ENCODE measurements around the gene IFFO2.

The IFFO2 gene

GRCh38 chr1:18956193-18957135 is at the start of gene IFFO2:
IFFO2 (minus strand) TSS chr1:18956676; CDS start chr1:18956332, 344 bp downstream.
- Mint-ChIP-seq H3K27me3 (no peaks in the 10 kb centered on the region), H3K4me3 (peak within 1 kb of the TSS; percentile 87), H3K9me3 (no peaks in the 10 kb centered on the region), H3K4me1 (peaks cover 51% of the 10 kb centered on the region), H3K27ac (ENCODE audit: low read depth) (peak within 1 kb of the TSS; percentile 100), H3K36me3 (ENCODE audit: insufficient read depth) (peaks cover 42% of the 10 kb centered on the region)
- DNase-seq (ENCODE audit: low spot score in 2 of 2) (peak; percentile 97 to 99), ATAC-seq (replicated peaks; ENCODE audit: extremely low read depth, poor library complexity, severe bottlenecking) (peak; percentile 50)

- H3K4me3 Mint-ChIP-seq: no peak overlapping the region
- DNase-seq (ENCODE audit: low spot score in 2 of 2) (no peak), ATAC-seq (replicated peaks; ENCODE audit: extremely low read depth, poor library complexity, severe bottlenecking) (no peak)
- H3K36me3 Mint-ChIP-seq (ENCODE audit: insufficient read depth): no peaks in the 10 kb centered on the region
- peaks cover 13% of the 10 kb centered on the region for H3K4me1 Mint-ChIP-seq
- H3K27me3 Mint-ChIP-seq: peaks cover 16% of the 10 kb centered on the region
- H3K27ac Mint-ChIP-seq (ENCODE audit: low read depth): no peak overlapping the region
- peaks cover 6% of the 10 kb centered on the region for H3K9me3 Mint-ChIP-seq
Observed at GRCh38 chr1:19006000-19006399, 49.5 kb upstream of the IFFO2 start.

GRCh38 chr1:19003371-19004290 is 47.2 kb upstream of the IFFO2 start:
- Mint-ChIP-seq H3K27ac (ENCODE audit: low read depth) (no peak overlapping the region), H3K27me3 (peaks cover 16% of the 10 kb centered on the region), H3K4me3 (no peak overlapping the region), H3K9me3 (peaks cover 18% of the 10 kb centered on the region), H3K36me3 (ENCODE audit: insufficient read depth) (no peaks in the 10 kb centered on the region), H3K4me1 (no peaks in the 10 kb centered on the region)
- ATAC-seq (replicated peaks; ENCODE audit: extremely low read depth, poor library complexity, severe bottlenecking) (no peak), DNase-seq (ENCODE audit: low spot score in 2 of 2) (no peak)

- H3K4me3 Mint-ChIP-seq: no peak overlapping the region
- DNase-seq (ENCODE audit: low spot score in 2 of 2) (no peak), ATAC-seq (replicated peaks; ENCODE audit: extremely low read depth, poor library complexity, severe bottlenecking) (no peak)
- H3K9me3 Mint-ChIP-seq: peaks cover 18% of the 10 kb centered on the region
- no peaks in the 10 kb centered on the region for H3K27me3 Mint-ChIP-seq
- H3K4me1 Mint-ChIP-seq: peaks cover 13% of the 10 kb centered on the region
- H3K27ac Mint-ChIP-seq (ENCODE audit: low read depth): peak overlapping the region; percentile 77
- no peaks in the 10 kb centered on the region for H3K36me3 Mint-ChIP-seq (ENCODE audit: insufficient read depth)
Observed at GRCh38 chr1:19000065-19000464, 43.6 kb upstream of the IFFO2 start.

GRCh38 chr1:18999359-18999758 is 42.9 kb upstream of the IFFO2 start:
- peaks cover 18% of the 10 kb centered on the region for H3K9me3 Mint-ChIP-seq
- DNase-seq (ENCODE audit: low spot score in 2 of 2) (no peak), ATAC-seq (replicated peaks; ENCODE audit: extremely low read depth, poor library complexity, severe bottlenecking) (no peak)
- no peak overlapping the region for H3K4me3 Mint-ChIP-seq
- H3K27ac Mint-ChIP-seq (ENCODE audit: low read depth): peak overlapping the region; percentile 77
- peaks cover 13% of the 10 kb centered on the region for H3K4me1 Mint-ChIP-seq
- no peaks in the 10 kb centered on the region for H3K27me3 Mint-ChIP-seq
- H3K36me3 Mint-ChIP-seq (ENCODE audit: insufficient read depth): no peaks in the 10 kb centered on the region

- Mint-ChIP-seq H3K27ac (ENCODE audit: low read depth) (no peak overlapping the region), H3K36me3 (ENCODE audit: insufficient read depth) (no peaks in the 10 kb centered on the region), H3K4me1 (peaks cover 13% of the 10 kb centered on the region), H3K4me3 (no peak overlapping the region), H3K9me3 (peaks cover 18% of the 10 kb centered on the region), H3K27me3 (no peaks in the 10 kb centered on the region)
- DNase-seq (ENCODE audit: low spot score in 2 of 2) (no peak), ATAC-seq (replicated peaks; ENCODE audit: extremely low read depth, poor library complexity, severe bottlenecking) (no peak)
Observed at GRCh38 chr1:18998016-18998724, 41.7 kb upstream of the IFFO2 start.

GRCh38 chr1:18997508-18997907 is 41.0 kb upstream of the IFFO2 start:
- H3K36me3 Mint-ChIP-seq (ENCODE audit: insufficient read depth): no peaks in the 10 kb centered on the region
- peaks cover 18% of the 10 kb centered on the region for H3K9me3 Mint-ChIP-seq
- DNase-seq (ENCODE audit: low spot score in 2 of 2): no peak
- ATAC-seq (replicated peaks; ENCODE audit: extremely low read depth, poor library complexity, severe bottlenecking): no peak
- no peaks in the 10 kb centered on the region for H3K27me3 Mint-ChIP-seq
- H3K4me3 Mint-ChIP-seq: no peak overlapping the region
- H3K27ac Mint-ChIP-seq (ENCODE audit: low read depth): no peak overlapping the region
- peaks cover 13% of the 10 kb centered on the region for H3K4me1 Mint-ChIP-seq

GRCh38 chr1:18996548-18997177 is 40.2 kb upstream of the IFFO2 start:
- Mint-ChIP-seq H3K27ac (ENCODE audit: low read depth) (peak overlapping the region; percentile 23), H3K4me3 (peak overlapping the region; percentile 21), H3K9me3 (peaks cover 12% of the 10 kb centered on the region), H3K27me3 (no peaks in the 10 kb centered on the region), H3K4me1 (peaks cover 13% of the 10 kb centered on the region), H3K36me3 (ENCODE audit: insufficient read depth) (no peaks in the 10 kb centered on the region)
- no peak for DNase-seq (ENCODE audit: low spot score in 2 of 2)
- ATAC-seq (replicated peaks; ENCODE audit: extremely low read depth, poor library complexity, severe bottlenecking): no peak

GRCh38 chr1:18994381-18994780 is 37.9 kb upstream of the IFFO2 start:
- DNase-seq (ENCODE audit: low spot score in 2 of 2) (no peak), ATAC-seq (replicated peaks; ENCODE audit: extremely low read depth, poor library complexity, severe bottlenecking) (no peak)
- Mint-ChIP-seq H3K4me3 (no peak overlapping the region), H3K27me3 (no peaks in the 10 kb centered on the region), H3K36me3 (ENCODE audit: insufficient read depth) (no peaks in the 10 kb centered on the region), H3K4me1 (peaks cover 13% of the 10 kb centered on the region), H3K9me3 (no peaks in the 10 kb centered on the region), H3K27ac (ENCODE audit: low read depth) (no peak overlapping the region)

GRCh38 chr1:18992646-18993045 is 36.2 kb upstream of the IFFO2 start:
- ATAC-seq (replicated peaks; ENCODE audit: extremely low read depth, poor library complexity, severe bottlenecking) (no peak), DNase-seq (ENCODE audit: low spot score in 2 of 2) (no peak)
- H3K9me3 Mint-ChIP-seq: no peaks in the 10 kb centered on the region
- peaks cover 13% of the 10 kb centered on the region for H3K4me1 Mint-ChIP-seq
- no peak overlapping the region for H3K4me3 Mint-ChIP-seq
- no peaks in the 10 kb centered on the region for H3K27me3 Mint-ChIP-seq
- no peaks in the 10 kb centered on the region for H3K36me3 Mint-ChIP-seq (ENCODE audit: insufficient read depth)
- H3K27ac Mint-ChIP-seq (ENCODE audit: low read depth): no peak overlapping the region

GRCh38 chr1:18991585-18991984 is 35.1 kb upstream of the IFFO2 start:
- H3K4me3 Mint-ChIP-seq: no peak overlapping the region
- peaks cover 10% of the 10 kb centered on the region for H3K27me3 Mint-ChIP-seq
- no peak for DNase-seq (ENCODE audit: low spot score in 2 of 2)
- H3K9me3 Mint-ChIP-seq: no peaks in the 10 kb centered on the region
- ATAC-seq (replicated peaks; ENCODE audit: extremely low read depth, poor library complexity, severe bottlenecking): no peak
- H3K36me3 Mint-ChIP-seq (ENCODE audit: insufficient read depth): no peaks in the 10 kb centered on the region
- H3K27ac Mint-ChIP-seq (ENCODE audit: low read depth): no peak overlapping the region
- H3K4me1 Mint-ChIP-seq: peaks cover 5% of the 10 kb centered on the region

- DNase-seq (ENCODE audit: low spot score in 2 of 2): no peak
- H3K27me3 Mint-ChIP-seq: peaks cover 10% of the 10 kb centered on the region
- H3K4me1 Mint-ChIP-seq: no peaks in the 10 kb centered on the region
- no peaks in the 10 kb centered on the region for H3K36me3 Mint-ChIP-seq (ENCODE audit: insufficient read depth)
- ATAC-seq (replicated peaks; ENCODE audit: extremely low read depth, poor library complexity, severe bottlenecking): no peak
- no peaks in the 10 kb centered on the region for H3K9me3 Mint-ChIP-seq
- H3K4me3 Mint-ChIP-seq: no peak overlapping the region
- no peak overlapping the region for H3K27ac Mint-ChIP-seq (ENCODE audit: low read depth)
Observed at GRCh38 chr1:18989896-18990295, 33.4 kb upstream of the IFFO2 start.
